GM12872 (cell line): ENCODE results near the gene SYNE3.

ENCODE experiments used
- TF ChIP-seq, protein P1 (sequence below): IDR thresholded peaks from 3 replicates; pipeline ENCODE4 v1.5.1; 2011; ENCODE audit warnings: low read depth, mild to moderate bottlenecking, low read length, moderate library complexity; ENCODE audit not compliant: insufficient read depth

Gene SYNE3

DNA sequence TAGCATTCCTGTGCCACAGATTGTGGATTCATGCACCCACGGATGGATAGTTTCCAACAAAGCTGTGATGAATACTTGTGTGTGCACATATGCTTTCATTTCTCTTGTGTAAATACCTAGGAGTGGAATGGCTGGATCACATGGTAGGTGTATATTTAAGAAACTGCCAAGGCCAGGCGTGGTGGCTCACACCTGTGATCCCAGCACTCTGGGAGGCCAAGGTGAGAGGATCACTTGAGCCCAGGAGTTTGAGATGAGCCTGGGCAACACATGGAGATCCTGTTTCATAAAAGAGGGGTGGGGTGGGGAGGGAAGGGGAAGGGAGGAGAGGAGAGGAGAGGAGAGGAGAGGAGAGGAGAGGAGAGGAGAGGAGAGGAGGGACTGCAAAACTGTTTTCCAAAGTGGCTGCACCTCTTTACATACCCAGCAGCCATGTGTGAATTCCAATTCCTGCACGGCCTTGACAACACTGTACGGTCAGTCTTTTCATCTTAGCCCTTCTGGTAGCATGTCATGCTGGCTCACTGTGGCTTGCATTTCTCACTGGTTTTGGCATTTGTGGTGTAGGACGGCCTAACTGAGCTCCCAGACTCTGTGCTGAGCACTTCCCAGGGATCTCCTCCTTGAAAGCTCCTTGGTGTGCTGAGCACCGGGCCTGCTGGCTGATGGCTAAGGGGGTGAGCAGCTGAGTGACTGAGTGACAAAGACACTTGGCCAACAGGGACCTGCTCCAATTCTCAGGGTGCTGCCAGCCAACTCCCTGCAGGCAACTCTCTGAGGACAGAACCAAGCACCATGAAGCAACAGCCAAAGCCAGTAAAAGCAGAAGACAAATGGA, 27.9 kb downstream of the SYNE3 start:
- TF ChIP-seq, protein P1, sequence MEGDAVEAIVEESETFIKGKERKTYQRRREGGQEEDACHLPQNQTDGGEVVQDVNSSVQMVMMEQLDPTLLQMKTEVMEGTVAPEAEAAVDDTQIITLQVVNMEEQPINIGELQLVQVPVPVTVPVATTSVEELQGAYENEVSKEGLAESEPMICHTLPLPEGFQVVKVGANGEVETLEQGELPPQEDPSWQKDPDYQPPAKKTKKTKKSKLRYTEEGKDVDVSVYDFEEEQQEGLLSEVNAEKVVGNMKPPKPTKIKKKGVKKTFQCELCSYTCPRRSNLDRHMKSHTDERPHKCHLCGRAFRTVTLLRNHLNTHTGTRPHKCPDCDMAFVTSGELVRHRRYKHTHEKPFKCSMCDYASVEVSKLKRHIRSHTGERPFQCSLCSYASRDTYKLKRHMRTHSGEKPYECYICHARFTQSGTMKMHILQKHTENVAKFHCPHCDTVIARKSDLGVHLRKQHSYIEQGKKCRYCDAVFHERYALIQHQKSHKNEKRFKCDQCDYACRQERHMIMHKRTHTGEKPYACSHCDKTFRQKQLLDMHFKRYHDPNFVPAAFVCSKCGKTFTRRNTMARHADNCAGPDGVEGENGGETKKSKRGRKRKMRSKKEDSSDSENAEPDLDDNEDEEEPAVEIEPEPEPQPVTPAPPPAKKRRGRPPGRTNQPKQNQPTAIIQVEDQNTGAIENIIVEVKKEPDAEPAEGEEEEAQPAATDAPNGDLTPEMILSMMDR: no peak

DNA sequence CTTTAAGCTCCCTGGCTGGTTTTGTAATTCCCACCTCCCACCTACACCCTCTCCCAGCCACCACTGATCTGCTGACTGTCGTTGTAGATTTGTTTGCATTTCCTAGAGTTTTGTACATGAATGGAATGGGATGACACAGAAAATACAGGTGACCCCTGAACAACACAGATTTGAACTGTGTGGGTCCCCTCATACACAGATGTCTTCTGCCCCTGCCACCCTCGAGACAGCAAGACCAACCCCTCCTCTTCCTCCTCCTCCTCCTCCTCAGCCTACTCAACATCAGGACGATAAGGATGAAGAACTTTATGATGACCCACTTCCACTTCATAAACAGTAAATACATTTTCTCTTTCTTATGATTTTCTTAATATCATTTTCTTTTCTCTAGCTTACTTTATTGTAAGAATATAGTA, 28.8 kb downstream of the SYNE3 start:
- TF ChIP-seq, protein P1: no peak

DNA sequence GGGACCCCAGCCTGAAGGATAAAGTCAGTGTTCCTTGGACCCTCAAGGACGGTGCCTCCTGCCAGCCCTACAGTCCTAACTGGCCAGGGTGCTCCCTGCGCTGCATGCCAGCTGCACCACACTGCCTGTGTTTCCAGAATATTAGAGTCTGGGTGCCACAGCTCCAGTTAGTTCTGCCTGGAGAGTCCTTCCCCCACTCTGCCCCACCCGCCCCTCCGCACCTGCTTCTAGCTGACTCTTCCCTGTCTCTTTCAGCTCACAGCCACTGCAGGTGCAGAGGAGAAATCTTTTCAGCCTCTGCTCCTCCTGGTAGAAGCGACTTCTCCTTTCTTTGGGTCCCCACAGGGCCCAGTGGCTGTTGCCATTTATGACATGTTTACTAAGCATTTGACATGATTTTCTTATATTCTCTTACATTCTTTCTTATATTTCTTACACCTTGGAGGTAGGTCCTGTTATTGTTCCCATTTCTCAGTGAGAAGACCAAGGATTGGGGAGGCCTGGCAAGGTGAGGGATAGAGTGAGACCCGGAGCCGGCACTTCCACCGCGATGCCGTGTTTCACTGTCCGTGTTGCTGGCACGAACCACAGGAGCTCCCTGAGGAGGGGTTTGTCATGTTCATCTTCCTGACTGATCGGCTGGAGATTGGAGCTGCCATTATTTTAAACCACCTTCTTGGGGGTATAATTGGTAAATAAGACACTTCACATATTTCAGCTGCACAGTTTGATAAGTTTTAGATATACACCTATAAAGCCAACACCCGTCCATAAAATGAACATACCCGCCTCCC, 29.4 kb downstream of the SYNE3 start:
- TF ChIP-seq, protein P1: no peak

DNA sequence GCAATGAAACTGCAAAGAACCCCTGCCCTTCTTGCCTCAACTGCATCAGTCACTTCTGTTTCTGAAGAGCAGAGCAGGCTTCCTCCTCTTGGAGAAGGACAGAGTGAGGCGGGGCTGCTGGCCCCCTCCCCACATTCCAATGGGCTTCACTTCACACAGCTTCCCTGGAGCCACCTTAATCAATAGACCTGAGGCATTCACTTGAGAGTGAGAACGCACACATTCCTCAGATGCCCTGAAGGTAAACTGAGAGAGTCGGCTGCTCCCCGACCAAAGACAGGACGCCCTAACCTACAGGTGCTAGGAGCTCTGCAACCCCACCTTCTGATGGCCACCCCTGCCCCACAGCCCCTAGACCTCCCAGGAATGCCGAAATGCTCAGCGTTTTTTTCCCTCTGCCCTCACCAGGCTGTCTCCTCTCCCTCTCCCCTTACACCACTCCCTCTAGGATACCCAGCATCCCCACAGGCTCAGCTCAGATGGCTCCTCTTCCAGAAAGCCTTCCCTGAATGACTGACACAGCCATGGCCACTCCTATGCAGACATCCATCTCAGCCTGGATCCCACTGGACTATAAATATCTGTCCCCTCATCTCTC, 31.1 kb downstream of the SYNE3 start:
- TF ChIP-seq, protein P1: no peak

DNA sequence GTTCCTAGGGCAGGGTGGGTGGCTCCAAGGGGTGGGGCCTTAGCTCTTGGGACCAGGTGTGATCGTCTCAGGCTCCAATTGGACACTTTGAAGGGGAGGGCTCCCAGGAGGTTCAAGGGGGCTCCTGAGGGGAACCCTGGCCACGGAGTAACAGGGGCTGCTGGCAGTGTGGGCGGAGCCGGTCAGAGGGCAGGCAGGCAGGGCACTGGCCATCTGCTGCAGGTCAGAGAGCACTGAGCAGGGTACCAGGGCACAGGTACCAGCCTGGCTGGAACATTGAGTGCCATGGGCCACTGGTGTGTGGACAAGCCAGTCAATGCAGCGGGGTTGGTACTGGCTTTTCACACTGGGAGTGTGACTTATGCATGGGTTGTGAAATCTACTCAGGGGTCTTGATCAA, 32.2 kb downstream of the SYNE3 start:
- TF ChIP-seq, protein P1: no peak

DNA sequence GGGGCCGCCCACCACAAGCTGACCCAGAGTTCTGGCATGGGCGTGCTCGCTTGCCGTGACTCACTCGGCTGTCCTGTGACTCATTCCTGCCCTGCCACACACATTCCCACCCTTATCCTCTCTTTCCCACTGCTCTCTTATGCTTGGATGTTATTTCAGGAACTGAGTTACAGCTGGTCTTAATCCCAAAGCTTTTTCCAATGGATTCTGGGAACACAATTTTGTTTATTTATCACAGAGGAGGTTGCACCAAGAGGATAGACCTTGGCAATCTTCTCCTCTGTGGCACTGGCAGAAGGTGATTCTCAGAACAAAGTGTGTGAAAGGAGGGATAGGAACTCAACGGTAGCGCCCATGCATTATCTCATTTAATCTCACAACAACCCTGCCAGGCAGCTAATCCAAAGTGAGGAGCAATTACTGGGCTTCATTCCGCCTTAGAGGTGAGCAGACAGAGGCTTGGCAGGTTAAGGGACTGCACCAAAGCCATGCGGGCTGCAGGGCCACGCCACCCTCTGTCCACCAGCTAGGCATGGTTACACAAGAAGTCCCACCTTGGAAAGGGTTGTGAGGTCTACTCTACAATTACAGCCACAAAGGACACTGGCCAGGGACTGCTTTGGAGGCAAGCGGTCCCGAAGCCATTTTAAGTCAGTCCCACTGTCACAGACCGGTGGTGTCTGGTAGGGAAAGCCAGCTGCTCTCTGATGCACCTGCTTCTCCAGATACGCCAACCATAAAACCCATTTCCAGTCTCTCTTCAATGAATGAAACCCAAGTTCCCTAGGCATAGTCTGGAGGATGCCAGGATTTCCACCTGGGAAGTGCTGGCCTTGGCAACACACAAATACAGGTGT, 32.9 kb downstream of the SYNE3 start:
- TF ChIP-seq, protein P1: no peak
